GM20000 (cell line): ENCODE data around the gene MYRFL.
"Not testable (repeated sequence)": the region's sequence is repeated elsewhere in the genome, so short reads cannot be mapped to it uniquely, and the experiment has no call there.

Experiments
- DNase-seq: peaks from one replicate; pipeline ENCODE4 v3.0.0; 2012; ENCODE audit warnings: low spot score
- CTCF ChIP-seq: IDR thresholded peaks from 2 replicates; pipeline ENCODE4 v1.5.1; 2012; ENCODE audit warnings: mild to moderate bottlenecking, control low read depth; ENCODE audit errors: extremely low read depth, missing control alignments

MYRFL gene

DNA sequence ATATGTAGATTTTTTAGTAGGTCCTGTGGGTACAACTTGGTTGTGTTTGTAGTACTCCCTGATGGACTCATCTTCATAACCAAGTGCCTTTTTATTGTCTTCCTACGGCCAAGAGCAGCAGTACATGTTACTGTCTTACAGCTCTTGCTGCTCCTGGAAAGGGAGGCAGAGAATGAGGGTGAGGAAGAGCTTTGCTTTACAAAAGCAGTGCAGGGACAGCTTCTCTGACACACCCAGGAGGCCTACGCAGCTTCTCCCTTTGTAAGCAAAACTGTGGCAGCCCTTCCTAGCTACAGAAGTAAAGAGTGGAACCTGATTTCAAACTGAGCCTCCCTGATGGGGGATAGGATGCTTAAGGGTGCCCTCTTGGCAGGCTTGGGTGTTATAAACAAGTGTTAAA lies 18.6 kb downstream of the MYRFL start:
- TF ChIP-seq CTCF: no peak
- no peak for DNase-seq

DNA sequence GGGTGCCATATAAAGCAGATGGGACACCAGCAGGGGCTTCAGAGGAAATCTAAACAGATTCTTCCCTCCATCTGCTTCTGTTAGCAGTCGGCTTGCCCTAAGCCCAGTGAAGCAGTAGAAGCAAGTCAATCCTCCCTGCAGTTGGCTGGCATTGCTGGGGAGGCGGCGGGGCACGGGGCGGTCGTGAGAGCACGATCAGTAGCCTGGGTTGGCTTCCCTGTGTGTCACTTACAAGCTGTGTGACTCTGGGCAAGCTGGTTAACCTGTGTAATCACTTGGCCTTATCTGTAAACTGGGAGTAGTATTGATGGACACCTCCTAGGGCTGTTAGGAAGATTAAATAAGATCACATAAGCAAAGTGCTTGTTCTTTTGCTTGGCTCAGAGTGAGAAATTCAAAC lies 19.4 kb downstream of the MYRFL start:
- DNase-seq: no peak
- TF ChIP-seq CTCF: no peak

DNA sequence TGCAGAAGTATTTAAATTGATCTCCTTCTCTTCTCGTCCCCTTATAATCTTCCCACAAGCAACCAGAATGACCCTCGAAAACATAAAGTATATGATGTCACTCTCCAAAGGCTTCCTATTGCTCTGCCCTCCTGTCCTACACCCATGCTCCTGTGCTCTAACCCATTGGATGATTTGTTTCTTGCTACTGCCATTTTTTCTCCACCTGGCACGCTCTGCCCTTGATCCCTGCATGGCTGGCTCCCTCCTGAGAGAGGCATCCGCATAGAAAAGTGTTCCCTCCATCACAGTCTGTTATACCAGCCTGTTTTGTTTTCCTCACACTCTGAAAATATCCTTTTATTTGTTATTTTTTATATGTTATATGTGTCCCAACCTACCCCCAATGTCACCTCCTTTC lies 19.8 kb downstream of the MYRFL start:
- no peak for TF ChIP-seq CTCF
- no peak for DNase-seq

GRCh38 chr12:69846976-69847375 lies 21.9 kb downstream of the MYRFL start:
- no peak for TF ChIP-seq CTCF
- DNase-seq: no peak

- no peak for DNase-seq
- no peak for TF ChIP-seq CTCF
Observed at GRCh38 chr12:69851976-69852375, 26.9 kb downstream of the MYRFL start.

DNA sequence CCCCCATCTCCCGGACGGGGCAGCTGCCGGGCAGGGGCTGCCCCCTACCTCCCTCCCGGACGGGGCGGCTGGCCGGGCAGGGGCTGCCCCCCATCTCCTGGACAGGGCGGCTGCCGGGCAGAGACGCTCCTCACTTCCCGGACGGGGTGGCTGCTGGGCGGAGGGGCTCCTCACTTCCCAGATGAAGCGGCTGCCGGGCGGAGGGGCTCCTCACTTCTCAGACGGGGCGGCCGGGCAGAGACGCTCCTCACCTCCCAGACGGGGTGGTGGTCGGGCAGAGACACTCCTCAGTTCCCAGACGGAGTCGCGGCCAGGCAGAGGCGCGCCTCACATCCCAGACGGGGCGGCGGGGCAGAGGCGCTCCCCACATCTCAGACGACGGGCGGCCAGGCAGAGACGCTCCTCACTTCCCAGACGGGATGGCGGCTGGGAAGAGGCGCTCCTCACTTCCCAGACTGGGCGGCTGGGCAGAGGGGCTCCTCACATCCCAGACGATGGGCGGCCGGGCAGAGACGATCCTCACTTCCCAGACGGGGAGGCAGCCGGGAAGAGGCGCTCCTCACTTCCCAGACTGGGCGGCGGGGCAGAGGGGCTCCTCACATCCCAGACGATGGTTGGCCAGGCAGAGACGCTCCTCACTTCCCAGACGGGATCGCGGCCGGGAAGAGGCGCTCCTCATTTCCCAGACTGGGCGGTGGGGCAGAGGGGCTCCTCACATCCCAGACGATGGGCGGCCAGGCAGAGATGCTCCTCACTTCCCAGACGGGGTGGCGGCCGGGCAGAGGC lies 28.3 kb downstream of the MYRFL start:
- not testable (repeated sequence) for DNase-seq

GRCh38 chr12:69866698-69867097 lies 41.7 kb downstream of the MYRFL start:
- no peak for DNase-seq
- TF ChIP-seq CTCF: no peak

DNA sequence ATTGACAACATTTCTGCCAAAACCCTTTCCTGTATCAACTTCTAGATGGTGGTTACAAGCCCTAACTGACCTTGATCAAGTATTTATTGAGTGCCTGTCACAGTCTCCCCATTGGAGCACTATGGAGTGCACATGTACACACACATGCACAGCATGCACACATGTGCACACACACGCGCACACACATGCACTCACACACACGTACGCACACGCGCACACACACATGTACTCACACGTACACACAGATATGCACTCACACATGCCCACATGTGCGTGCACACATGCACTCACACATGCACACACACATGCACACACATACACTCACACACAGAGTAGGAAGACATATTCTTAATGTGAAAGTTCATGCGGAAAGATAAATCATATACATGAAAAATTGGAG lies 43.7 kb downstream of the MYRFL start:
- TF ChIP-seq CTCF: no peak
- no peak for DNase-seq
